ENCODE results near the gene SF1.
A peak's percentile ranks its signal among the peaks of the same experiment; 100 is the strongest.

Gene SF1

GRCh38 chr11:64746486-64746885 lies 31.9 kb downstream of the SF1 start:
- Histone ChIP-seq H3K4me1 (ENCODE audit: low read length) (peaks cover 43% of the 10 kb centered on the region), H4K20me1 (ENCODE audit: insufficient read depth, low read length) (no peaks in the 10 kb centered on the region), H3K79me2 (ENCODE audit: low read length) (no peaks in the 10 kb centered on the region), H3K4me2 (ENCODE audit: low read length) (peak overlapping the region; percentile 87), H3K9ac (ENCODE audit: low read length) (peak overlapping the region; percentile 93; the same call in 1 of the 2 replicates), H3K36me3 (replicated peaks; ENCODE audit: low read depth, low read length) (peaks cover 3% of the 10 kb centered on the region), H3K4me3 (ENCODE audit: low read length) (peak overlapping the region; percentile 84), H3K27me3 (ENCODE audit: low read depth, low read length) (no peaks in the 10 kb centered on the region), H3K9me3 (ENCODE audit: insufficient read depth, low read length) (no peaks in the 10 kb centered on the region), H2AFZ (ENCODE audit: low read depth, low read length) (peak overlapping the region; percentile 69; the same call in 1 of the 2 replicates), H3K27ac (ENCODE audit: low read length) (no peak overlapping the region)
- TF ChIP-seq CTCF (IDR thresholded peaks at IDR 0.05; ENCODE audit: low read depth, low read length): no peak

GRCh38 chr11:64745521-64746328 lies 32.6 kb downstream of the SF1 start:
- Histone ChIP-seq H3K36me3 (replicated peaks; ENCODE audit: low read depth, low read length) (peaks cover 3% of the 10 kb centered on the region), H3K4me2 (ENCODE audit: low read length) (peak overlapping the region; percentile 87), H2AFZ (ENCODE audit: low read depth, low read length) (peak overlapping the region; percentile 69), H3K9me3 (ENCODE audit: insufficient read depth, low read length) (no peaks in the 10 kb centered on the region), H3K4me1 (ENCODE audit: low read length) (peaks cover 42% of the 10 kb centered on the region), H3K27ac (ENCODE audit: low read length) (peak overlapping the region; percentile 74), H4K20me1 (ENCODE audit: insufficient read depth, low read length) (no peaks in the 10 kb centered on the region), H3K79me2 (ENCODE audit: low read length) (no peaks in the 10 kb centered on the region), H3K27me3 (ENCODE audit: low read depth, low read length) (no peaks in the 10 kb centered on the region), H3K9ac (ENCODE audit: low read length) (peak overlapping the region; percentile 93), H3K4me3 (ENCODE audit: low read length) (peak overlapping the region; percentile 84)
- TF ChIP-seq EZH2phosphoT487 (IDR thresholded peaks at IDR 0.05; ENCODE audit: low read depth) (no peak), CTCF (IDR thresholded peaks at IDR 0.05; ENCODE audit: low read depth, low read length) (no peak)

GRCh38 chr11:64745189-64745520 lies 33.2 kb downstream of the SF1 start:
- TF ChIP-seq CTCF (IDR thresholded peaks at IDR 0.05; ENCODE audit: low read depth, low read length): no peak
- no peak for TF ChIP-seq EZH2phosphoT487 (IDR thresholded peaks at IDR 0.05; ENCODE audit: low read depth)
- Histone ChIP-seq H3K36me3 (replicated peaks; ENCODE audit: low read depth, low read length) (peaks cover 1% of the 10 kb centered on the region), H3K27ac (ENCODE audit: low read length) (peak overlapping the region; percentile 74), H4K20me1 (ENCODE audit: insufficient read depth, low read length) (no peaks in the 10 kb centered on the region), H3K27me3 (ENCODE audit: low read depth, low read length) (no peaks in the 10 kb centered on the region), H3K4me1 (ENCODE audit: low read length) (peaks cover 36% of the 10 kb centered on the region), H3K4me3 (ENCODE audit: low read length) (peak overlapping the region; percentile 84), H3K9me3 (ENCODE audit: insufficient read depth, low read length) (no peaks in the 10 kb centered on the region), H3K9ac (ENCODE audit: low read length) (peak overlapping the region; percentile 93), H2AFZ (ENCODE audit: low read depth, low read length) (no peak overlapping the region), H3K4me2 (ENCODE audit: low read length) (peak overlapping the region; percentile 87), H3K79me2 (ENCODE audit: low read length) (no peaks in the 10 kb centered on the region)

GRCh38 chr11:64744544-64745188 lies 33.7 kb downstream of the SF1 start:
- H3K36me3 ChIP-seq (replicated peaks; ENCODE audit: low read depth, low read length): no peaks in the 10 kb centered on the region
- TF ChIP-seq EZH2phosphoT487 (IDR thresholded peaks at IDR 0.05; ENCODE audit: low read depth): no peak
- no peak for TF ChIP-seq CTCF (IDR thresholded peaks at IDR 0.05; ENCODE audit: low read depth, low read length)
- no peaks in the 10 kb centered on the region for H3K9me3 ChIP-seq (ENCODE audit: insufficient read depth, low read length)
- H3K4me1 ChIP-seq (ENCODE audit: low read length): peaks cover 31% of the 10 kb centered on the region
- peak overlapping the region; percentile 93 for H3K9ac ChIP-seq (ENCODE audit: low read length)
- no peaks in the 10 kb centered on the region for H3K27me3 ChIP-seq (ENCODE audit: low read depth, low read length)
- peak overlapping the region; percentile 84 for H3K4me3 ChIP-seq (ENCODE audit: low read length)
- H3K4me2 ChIP-seq (ENCODE audit: low read length): peak overlapping the region; percentile 99
- no peak overlapping the region; the same call in 1 of the 2 replicates for H2AFZ ChIP-seq (ENCODE audit: low read depth, low read length)
- peak overlapping the region; percentile 74 for H3K27ac ChIP-seq (ENCODE audit: low read length)
- no peaks in the 10 kb centered on the region for H3K79me2 ChIP-seq (ENCODE audit: low read length)
- no peaks in the 10 kb centered on the region for H4K20me1 ChIP-seq (ENCODE audit: insufficient read depth, low read length)

Data from OCI-LY3 (cell line).